GM21529 (cell line): ENCODE results near the gene SPECC1L.
"Not testable (repeated sequence)": the region's sequence is repeated elsewhere in the genome, so short reads cannot be mapped to it uniquely, and the experiment has no call there.

Experiments used
- ATAC-seq: cut with Tn5 transposase; IDR thresholded peaks from one replicate; pipeline ENCODE4 v1.9.1; 2021; ENCODE audit not compliant: unreplicated experiment

Gene SPECC1L

GRCh38 chr22:24247011-24247507 lies 23.6 kb upstream of the SPECC1L start:
- ATAC-seq = no peak

- ATAC-seq = no peak
These were observed 22.9 kb upstream of the SPECC1L start for GRCh38 chr22:24247564-24248344.

GRCh38 chr22:24248611-24249010 lies 22.0 kb upstream of the SPECC1L start:
- ATAC-seq = not testable (repeated sequence)

GRCh38 chr22:24249413-24249812 lies 21.2 kb upstream of the SPECC1L start:
- ATAC-seq = not testable (repeated sequence)

GRCh38 chr22:24251286-24251685 lies 19.3 kb upstream of the SPECC1L start:
- not testable (repeated sequence) for ATAC-seq

GRCh38 chr22:24253126-24253525 lies 17.5 kb upstream of the SPECC1L start:
- ATAC-seq = not testable (repeated sequence)

GRCh38 chr22:24256136-24256535 lies 14.5 kb upstream of the SPECC1L start:
- not testable (repeated sequence) for ATAC-seq

GRCh38 chr22:24256736-24257135 lies 13.9 kb upstream of the SPECC1L start:
- not testable (repeated sequence) for ATAC-seq

- not testable (repeated sequence) for ATAC-seq
These were observed 11.2 kb upstream of the SPECC1L start for GRCh38 chr22:24259459-24259858.

- ATAC-seq = not testable (repeated sequence)
These were observed 8.4 kb upstream of the SPECC1L start for GRCh38 chr22:24262185-24262749.

- not testable (repeated sequence) for ATAC-seq
These were observed 7.2 kb upstream of the SPECC1L start for GRCh38 chr22:24263479-24263878.

- not testable (repeated sequence) for ATAC-seq
These were observed 6.2 kb upstream of the SPECC1L start for GRCh38 chr22:24264329-24264896.

GRCh38 chr22:24265734-24266133 lies 4.9 kb upstream of the SPECC1L start:
- ATAC-seq = no peak

- ATAC-seq = not testable (repeated sequence)
These were observed 4.1 kb upstream of the SPECC1L start for GRCh38 chr22:24266495-24266894.

- no peak for ATAC-seq
These were observed 789 bp downstream of the SPECC1L start for GRCh38 chr22:24271386-24271854.

GRCh38 chr22:24273031-24273430 lies 2.4 kb downstream of the SPECC1L start:
- not testable (repeated sequence) for ATAC-seq

- not testable (repeated sequence) for ATAC-seq
These were observed 3.3 kb downstream of the SPECC1L start for GRCh38 chr22:24273906-24274305.

GRCh38 chr22:24274696-24275405 lies 4.2 kb downstream of the SPECC1L start:
- not testable (repeated sequence) for ATAC-seq

GRCh38 chr22:24280363-24280762 lies 9.7 kb downstream of the SPECC1L start:
- ATAC-seq = not testable (repeated sequence)

GRCh38 chr22:24282401-24282800 lies 11.8 kb downstream of the SPECC1L start:
- ATAC-seq = no peak

GRCh38 chr22:24284747-24285203 lies 14.1 kb downstream of the SPECC1L start:
- no peak for ATAC-seq
